ENCODE results near the gene TLE3.

TLE3 gene

DNA sequence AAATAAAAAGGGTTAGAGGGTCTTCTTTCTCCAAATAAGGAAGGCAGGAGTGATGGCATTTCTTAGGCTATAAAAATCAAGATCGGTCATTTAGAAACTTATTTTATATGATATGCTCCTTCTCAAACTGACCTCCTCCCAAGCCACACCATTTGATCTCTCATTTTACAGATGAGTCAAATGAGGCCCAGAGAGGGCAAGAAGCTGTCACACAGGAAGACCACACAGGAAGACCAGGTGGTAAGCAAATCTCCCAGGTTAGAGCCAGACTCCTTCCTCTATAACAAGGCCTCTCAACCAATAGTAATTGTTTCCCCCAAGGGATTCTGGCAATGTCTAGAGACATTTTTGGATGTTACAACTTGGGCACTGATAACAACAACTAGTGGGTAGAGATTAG lies 13.8 kb downstream of the TLE3 start:
- no peak overlapping the region for H3K9ac ChIP-seq (ENCODE audit: low read length)
- H3K4me3 ChIP-seq (ENCODE audit: low read length) = no peak overlapping the region
- H3K27ac ChIP-seq (ENCODE audit: low read depth, low read length) = no peak overlapping the region
- peaks cover 23% of the 10 kb centered on the region for H3K36me3 ChIP-seq (ENCODE audit: control insufficient read depth, insufficient read depth, low read length)
- peaks cover 4% of the 10 kb centered on the region for H3K4me1 ChIP-seq (ENCODE audit: control insufficient read depth, insufficient read depth, low read length)
- no peaks in the 10 kb centered on the region for H3K27me3 ChIP-seq (ENCODE audit: control insufficient read depth, insufficient read depth, low read length)

DNA sequence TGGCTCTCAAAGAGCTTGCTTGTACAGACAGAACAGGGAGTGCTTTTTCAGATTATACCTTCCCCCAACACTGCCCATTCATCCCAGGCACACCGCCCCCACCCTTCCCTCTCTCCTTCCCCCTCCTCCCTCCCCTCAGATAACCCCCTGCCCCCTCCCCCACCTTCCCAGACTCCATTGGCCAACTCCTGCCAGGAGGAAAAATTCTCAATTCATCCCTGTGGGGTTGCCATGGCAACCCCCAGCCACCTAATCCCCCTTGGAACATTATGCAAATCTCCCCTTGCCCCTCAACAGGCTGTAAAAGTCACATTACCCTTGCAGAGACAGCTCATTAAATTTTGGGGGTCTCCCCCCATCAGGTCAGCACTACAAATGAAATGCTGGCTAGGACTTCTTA lies 14.3 kb downstream of the TLE3 start:
- Histone ChIP-seq H3K27me3 (ENCODE audit: control insufficient read depth, insufficient read depth, low read length) (no peaks in the 10 kb centered on the region), H3K4me1 (ENCODE audit: control insufficient read depth, insufficient read depth, low read length) (peaks cover 6% of the 10 kb centered on the region), H3K36me3 (ENCODE audit: control insufficient read depth, insufficient read depth, low read length) (peaks cover 23% of the 10 kb centered on the region), H3K9ac (ENCODE audit: low read length) (no peak overlapping the region), H3K4me3 (ENCODE audit: low read length) (no peak overlapping the region), H3K27ac (ENCODE audit: low read depth, low read length) (no peak overlapping the region)

DNA sequence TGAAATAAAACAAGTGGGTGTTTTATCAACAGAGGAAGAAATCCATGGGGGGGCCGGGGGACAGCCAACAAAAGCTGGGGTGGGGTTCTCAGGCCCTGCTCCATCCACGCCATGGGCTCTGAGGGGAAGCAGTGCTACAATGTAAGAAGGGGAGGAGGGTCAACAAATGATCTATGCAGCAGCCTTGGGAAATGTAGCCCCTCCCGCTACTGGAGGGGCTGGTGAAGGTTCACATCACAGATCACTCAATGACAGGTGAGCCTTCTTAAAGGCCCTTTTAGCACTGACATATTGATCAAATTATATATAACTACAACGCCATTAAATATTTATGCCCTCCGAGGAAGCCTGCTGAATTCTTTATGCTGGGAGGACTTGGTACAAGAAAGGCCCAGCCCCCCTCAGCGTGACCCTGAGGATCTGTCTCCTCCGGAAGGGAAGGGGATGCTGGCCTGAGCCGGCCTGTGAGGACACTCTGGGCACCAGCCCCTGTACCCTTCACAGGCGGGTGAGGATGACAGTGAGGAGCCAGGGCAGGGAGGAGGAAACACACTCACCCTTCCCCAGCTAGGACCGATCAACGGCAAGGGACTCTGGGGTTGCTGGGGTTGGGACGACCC lies 15.3 kb downstream of the TLE3 start:
- H3K36me3 ChIP-seq (ENCODE audit: control insufficient read depth, insufficient read depth, low read length) = peaks cover 27% of the 10 kb centered on the region
- no peaks in the 10 kb centered on the region for H3K27me3 ChIP-seq (ENCODE audit: control insufficient read depth, insufficient read depth, low read length)
- H3K4me1 ChIP-seq (ENCODE audit: control insufficient read depth, insufficient read depth, low read length) = peaks cover 10% of the 10 kb centered on the region
- no peak overlapping the region for H3K9ac ChIP-seq (ENCODE audit: low read length)
- H3K27ac ChIP-seq (ENCODE audit: low read depth, low read length) = no peak overlapping the region
- H3K4me3 ChIP-seq (ENCODE audit: low read length) = no peak overlapping the region

DNA sequence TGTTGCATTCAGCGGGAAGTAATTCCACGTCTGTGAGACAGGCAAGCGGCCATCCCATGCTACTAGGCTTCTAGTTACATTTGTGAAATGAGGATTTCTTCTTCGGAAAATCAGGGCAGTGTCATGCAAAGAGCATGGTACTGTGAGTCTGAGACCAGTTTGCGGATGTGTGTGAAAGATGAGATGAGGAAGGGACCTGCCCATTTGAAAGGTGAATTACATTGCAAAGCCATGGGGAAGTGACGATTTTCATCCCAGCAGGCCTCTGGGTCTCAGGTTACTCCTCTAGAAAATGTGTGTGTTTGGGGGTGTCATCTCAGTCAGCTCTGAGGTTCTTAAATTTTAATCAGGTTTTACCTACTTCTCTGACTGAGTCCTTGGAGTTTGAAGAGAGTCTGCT lies 16.1 kb downstream of the TLE3 start:
- peaks cover 14% of the 10 kb centered on the region for H3K4me1 ChIP-seq (ENCODE audit: control insufficient read depth, insufficient read depth, low read length)
- H3K4me3 ChIP-seq (ENCODE audit: low read length) = no peak overlapping the region
- no peak overlapping the region for H3K27ac ChIP-seq (ENCODE audit: low read depth, low read length)
- H3K27me3 ChIP-seq (ENCODE audit: control insufficient read depth, insufficient read depth, low read length) = no peaks in the 10 kb centered on the region
- no peak overlapping the region for H3K9ac ChIP-seq (ENCODE audit: low read length)
- peaks cover 27% of the 10 kb centered on the region for H3K36me3 ChIP-seq (ENCODE audit: control insufficient read depth, insufficient read depth, low read length)

DNA sequence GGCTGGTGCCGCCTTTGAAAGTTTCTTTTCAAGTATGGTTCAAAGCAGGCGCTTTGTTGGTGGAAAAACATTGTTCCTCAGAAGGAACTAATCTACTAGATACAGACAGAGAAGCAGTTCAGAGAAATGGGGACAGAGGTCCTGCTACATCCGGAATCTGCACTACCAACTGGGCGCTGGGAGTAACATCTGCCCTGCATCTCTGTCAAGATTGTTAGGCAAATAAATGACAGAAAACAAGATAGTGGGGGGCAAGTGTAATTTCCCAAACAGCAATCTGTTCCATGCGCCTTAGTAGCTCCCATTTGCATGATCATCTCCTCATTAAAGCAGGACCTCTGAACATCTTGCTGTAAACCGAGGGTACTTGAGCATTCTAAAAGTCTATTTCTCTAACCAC lies 17.4 kb downstream of the TLE3 start:
- H3K36me3 ChIP-seq (ENCODE audit: control insufficient read depth, insufficient read depth, low read length) = peaks cover 27% of the 10 kb centered on the region

DNA sequence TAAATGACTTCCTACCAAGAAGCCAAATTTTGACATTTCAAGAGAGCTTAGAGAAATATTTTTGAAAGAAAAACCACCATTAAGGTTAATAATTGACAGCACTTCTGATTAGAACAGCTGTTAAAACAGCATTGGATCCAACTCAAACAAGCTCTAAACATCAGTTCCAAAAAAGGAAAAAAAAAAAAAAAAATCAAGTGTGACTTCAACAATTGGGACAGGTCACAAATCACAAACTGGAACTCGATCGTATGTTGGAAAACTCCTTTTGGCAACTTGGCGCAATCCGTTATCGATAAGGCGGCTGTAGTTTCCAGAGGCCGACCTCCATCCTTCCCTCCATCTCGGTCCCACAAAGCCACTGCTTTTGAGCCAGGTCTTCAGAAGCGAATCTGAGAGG lies 17.8 kb downstream of the TLE3 start:
- no peak overlapping the region for H3K9ac ChIP-seq (ENCODE audit: low read length)
- peaks cover 14% of the 10 kb centered on the region for H3K4me1 ChIP-seq (ENCODE audit: control insufficient read depth, insufficient read depth, low read length)
- H3K4me3 ChIP-seq (ENCODE audit: low read length) = no peak overlapping the region
- H3K27ac ChIP-seq (ENCODE audit: low read depth, low read length) = no peak overlapping the region
- peaks cover 28% of the 10 kb centered on the region for H3K36me3 ChIP-seq (ENCODE audit: control insufficient read depth, insufficient read depth, low read length)
- no peaks in the 10 kb centered on the region for H3K27me3 ChIP-seq (ENCODE audit: control insufficient read depth, insufficient read depth, low read length)

More for the DNA sequence above, 17.4 kb downstream of the TLE3 start:
- Histone ChIP-seq H3K27ac (ENCODE audit: low read depth, low read length) (no peak overlapping the region), H3K4me3 (ENCODE audit: low read length) (no peak overlapping the region), H3K9ac (ENCODE audit: low read length) (no peak overlapping the region), H3K27me3 (ENCODE audit: control insufficient read depth, insufficient read depth, low read length) (no peaks in the 10 kb centered on the region), H3K4me1 (ENCODE audit: control insufficient read depth, insufficient read depth, low read length) (peaks cover 14% of the 10 kb centered on the region)

DNA sequence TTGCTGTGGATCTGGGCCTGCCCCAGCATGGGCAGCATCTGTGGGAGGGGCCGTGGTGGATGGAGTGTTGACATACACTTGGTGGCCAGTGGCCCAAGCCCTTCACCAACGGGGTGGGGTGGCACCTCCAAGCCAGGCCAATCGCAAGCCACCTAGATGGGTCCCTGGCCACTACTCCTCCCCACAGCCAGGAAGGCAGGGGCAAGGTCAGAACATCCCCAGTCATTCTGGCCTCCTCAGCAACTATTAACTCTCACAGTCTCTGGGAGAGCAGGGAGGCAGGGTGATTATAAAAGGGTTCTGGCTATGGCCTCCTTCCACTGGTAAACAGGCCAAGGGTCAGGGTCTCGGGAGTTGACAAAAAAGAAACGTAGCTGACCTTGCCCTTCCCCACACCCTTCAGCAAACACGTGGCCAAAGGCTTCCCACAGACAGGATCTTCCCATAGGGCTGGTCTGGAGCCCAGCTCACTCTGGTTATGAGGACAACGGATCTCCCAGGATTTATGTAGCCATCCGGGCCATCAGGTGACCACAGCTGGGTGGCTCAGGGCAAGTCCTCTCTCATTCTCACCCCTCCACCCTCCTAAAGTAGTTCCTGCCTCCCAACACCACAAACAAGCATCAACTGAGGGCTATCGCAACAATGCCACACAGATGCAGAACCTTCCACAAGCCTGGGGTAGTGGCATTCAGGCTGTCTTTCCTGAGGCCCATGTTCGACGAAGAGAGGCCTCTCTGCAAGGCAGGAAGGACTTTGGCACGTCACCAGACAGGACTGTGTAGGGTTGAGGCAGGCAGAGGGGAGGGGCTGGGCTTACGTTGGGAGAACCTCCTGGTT lies 18.9 kb downstream of the TLE3 start:
- Histone ChIP-seq H3K36me3 (ENCODE audit: control insufficient read depth, insufficient read depth, low read length) (peaks cover 35% of the 10 kb centered on the region), H3K27ac (ENCODE audit: low read depth, low read length) (peak overlapping the region; percentile 4), H3K4me1 (ENCODE audit: control insufficient read depth, insufficient read depth, low read length) (peaks cover 14% of the 10 kb centered on the region), H3K9ac (ENCODE audit: low read length) (no peak overlapping the region), H3K4me3 (ENCODE audit: low read length) (no peak overlapping the region), H3K27me3 (ENCODE audit: control insufficient read depth, insufficient read depth, low read length) (no peaks in the 10 kb centered on the region)

DNA sequence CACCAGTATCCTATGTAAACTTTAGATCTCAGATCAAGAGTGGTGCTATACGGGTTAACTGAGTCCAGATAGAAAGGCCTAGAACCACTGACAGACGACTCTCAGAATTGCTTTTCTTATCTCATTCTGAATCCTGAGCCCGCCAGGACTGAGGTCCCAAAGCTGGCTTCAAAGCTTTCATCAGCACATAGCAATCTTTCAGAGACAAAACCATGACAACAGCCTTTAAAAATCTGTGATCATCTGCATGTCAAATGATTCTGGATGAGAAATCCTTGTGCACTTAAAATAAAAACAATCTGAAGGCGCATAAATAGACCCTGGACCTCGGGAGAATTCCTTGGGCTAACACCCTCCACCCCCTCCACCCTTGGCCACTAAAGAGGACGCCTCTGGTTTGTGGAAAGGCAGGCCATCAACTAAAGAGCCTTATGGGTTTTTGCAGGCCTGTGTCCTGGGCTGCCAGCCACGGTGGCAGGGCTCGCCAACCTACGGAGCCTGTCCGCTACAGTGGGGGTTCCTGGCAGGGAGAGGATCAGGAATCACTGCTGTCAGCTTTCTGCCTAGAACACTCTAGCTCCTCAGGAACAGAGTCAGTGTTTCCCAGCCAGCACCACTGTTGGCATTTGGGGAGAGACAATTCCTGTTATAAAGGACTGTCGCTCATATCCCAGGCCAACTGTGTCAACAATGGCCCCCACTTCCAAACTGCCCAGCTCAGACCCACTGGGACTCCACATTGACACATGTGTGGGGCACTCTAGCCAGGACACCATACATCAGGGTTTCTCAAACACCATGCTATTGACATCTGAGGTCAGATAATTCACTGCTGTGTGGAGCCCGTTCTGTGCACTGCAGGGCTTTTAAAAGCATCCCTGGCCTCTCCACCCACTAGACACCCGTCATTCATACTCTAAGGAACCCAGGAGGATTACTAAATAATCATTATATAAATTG lies 20.2 kb downstream of the TLE3 start:
- Histone ChIP-seq H3K4me3 (ENCODE audit: low read length) (no peak overlapping the region), H3K27ac (ENCODE audit: low read depth, low read length) (peak overlapping the region; percentile 59), H3K27me3 (ENCODE audit: control insufficient read depth, insufficient read depth, low read length) (no peaks in the 10 kb centered on the region), H3K36me3 (ENCODE audit: control insufficient read depth, insufficient read depth, low read length) (peaks cover 43% of the 10 kb centered on the region), H3K4me1 (ENCODE audit: control insufficient read depth, insufficient read depth, low read length) (peaks cover 14% of the 10 kb centered on the region), H3K9ac (ENCODE audit: low read length) (no peak overlapping the region)

DNA sequence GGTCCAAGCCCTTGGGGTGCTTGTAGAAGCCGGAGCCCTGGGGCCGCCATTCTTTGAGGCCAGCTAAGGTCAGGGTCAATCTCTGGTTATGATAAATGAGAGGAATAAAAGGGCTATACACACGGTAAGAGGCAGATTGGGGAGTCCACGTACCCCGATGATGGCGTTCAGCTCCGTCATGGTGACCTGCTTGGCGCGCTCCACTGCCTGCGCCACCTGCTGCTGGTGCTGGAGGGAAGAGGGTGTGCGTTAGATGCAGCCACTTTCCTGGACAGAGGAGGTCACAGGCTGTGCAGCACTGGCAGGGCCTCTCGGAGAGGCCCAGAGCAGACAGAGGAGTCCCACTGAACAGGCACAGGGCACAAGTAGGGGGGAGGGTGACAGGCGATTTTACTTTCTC lies 23.3 kb downstream of the TLE3 start:
- Histone ChIP-seq H3K27me3 (ENCODE audit: control insufficient read depth, insufficient read depth, low read length) (no peaks in the 10 kb centered on the region), H3K4me3 (ENCODE audit: low read length) (no peak overlapping the region), H3K4me1 (ENCODE audit: control insufficient read depth, insufficient read depth, low read length) (peaks cover 20% of the 10 kb centered on the region), H3K27ac (ENCODE audit: low read depth, low read length) (no peak overlapping the region), H3K9ac (ENCODE audit: low read length) (no peak overlapping the region), H3K36me3 (ENCODE audit: control insufficient read depth, insufficient read depth, low read length) (peaks cover 37% of the 10 kb centered on the region)

DNA sequence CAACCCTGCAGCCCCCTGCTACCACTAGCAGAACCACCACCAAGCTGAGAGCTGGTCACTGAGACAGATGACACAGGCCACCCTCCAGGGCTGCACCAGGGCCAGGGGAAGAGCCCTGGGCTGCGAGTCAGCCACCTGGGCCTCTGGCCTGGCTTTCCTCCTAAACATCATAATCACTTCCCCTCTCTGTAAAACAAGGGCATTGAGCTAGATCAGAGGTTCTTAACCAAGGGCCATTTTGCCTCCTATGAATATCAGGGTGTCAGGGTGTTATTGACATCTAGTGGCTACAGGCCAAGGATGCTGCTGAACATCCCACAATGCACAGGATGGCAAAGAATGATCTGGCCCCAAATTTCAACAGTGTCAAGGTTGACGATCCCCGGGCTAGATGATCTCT lies 25.2 kb downstream of the TLE3 start:
- H3K4me3 ChIP-seq (ENCODE audit: low read length) = no peak overlapping the region
- peaks cover 44% of the 10 kb centered on the region for H3K36me3 ChIP-seq (ENCODE audit: control insufficient read depth, insufficient read depth, low read length)
- H3K27ac ChIP-seq (ENCODE audit: low read depth, low read length) = no peak overlapping the region
- no peaks in the 10 kb centered on the region for H3K27me3 ChIP-seq (ENCODE audit: control insufficient read depth, insufficient read depth, low read length)
- H3K9ac ChIP-seq (ENCODE audit: low read length) = no peak overlapping the region
- H3K4me1 ChIP-seq (ENCODE audit: control insufficient read depth, insufficient read depth, low read length) = peaks cover 18% of the 10 kb centered on the region

DNA sequence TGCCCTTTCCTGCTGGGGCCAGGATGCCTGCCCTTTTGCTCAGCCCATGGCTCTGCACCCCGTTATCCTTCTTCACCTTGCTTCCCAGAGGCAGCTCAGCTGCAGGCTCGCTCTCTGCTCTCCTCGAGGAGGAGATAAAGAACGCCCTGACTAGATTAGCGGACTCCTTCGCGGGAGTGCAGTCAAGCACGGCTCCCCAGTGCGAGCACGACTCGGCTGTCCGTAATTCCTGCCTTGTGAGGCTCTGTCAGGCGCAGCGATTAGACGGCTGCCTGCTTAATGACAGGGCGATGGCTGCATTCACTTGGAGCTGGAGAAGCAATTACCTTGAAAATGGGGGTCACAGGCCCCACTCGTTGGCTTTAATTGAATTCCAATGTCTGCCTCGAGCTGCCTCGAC lies 25.9 kb downstream of the TLE3 start:
- H3K9ac ChIP-seq (ENCODE audit: low read length) = no peak overlapping the region
- H3K4me3 ChIP-seq (ENCODE audit: low read length) = no peak overlapping the region
- H3K4me1 ChIP-seq (ENCODE audit: control insufficient read depth, insufficient read depth, low read length) = peaks cover 15% of the 10 kb centered on the region
- H3K27me3 ChIP-seq (ENCODE audit: control insufficient read depth, insufficient read depth, low read length) = no peaks in the 10 kb centered on the region
- peaks cover 44% of the 10 kb centered on the region for H3K36me3 ChIP-seq (ENCODE audit: control insufficient read depth, insufficient read depth, low read length)
- no peak overlapping the region for H3K27ac ChIP-seq (ENCODE audit: low read depth, low read length)

DNA sequence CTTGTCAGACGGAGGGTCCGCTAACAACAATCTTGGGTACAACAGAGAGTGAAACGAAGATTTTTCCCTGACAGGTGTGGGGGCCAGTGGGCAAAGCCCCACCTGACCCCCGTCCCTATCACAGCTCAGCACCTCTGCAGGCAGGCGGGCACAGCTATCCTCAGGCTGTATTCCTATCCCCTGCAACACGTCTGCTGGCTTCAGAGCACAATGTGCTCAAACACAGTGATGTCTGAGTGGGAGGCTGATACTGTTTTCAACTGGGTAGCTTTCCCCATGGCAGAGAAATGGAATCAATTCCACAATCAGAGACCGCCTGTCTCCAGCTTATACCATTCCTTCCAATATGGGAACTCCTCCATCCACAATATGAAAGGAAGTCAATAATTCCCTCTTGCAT lies 28.0 kb downstream of the TLE3 start:
- no peaks in the 10 kb centered on the region for H3K27me3 ChIP-seq (ENCODE audit: control insufficient read depth, insufficient read depth, low read length)
- no peak overlapping the region for H3K27ac ChIP-seq (ENCODE audit: low read depth, low read length)
- H3K9ac ChIP-seq (ENCODE audit: low read length) = no peak overlapping the region
- no peak overlapping the region for H3K4me3 ChIP-seq (ENCODE audit: low read length)
- H3K4me1 ChIP-seq (ENCODE audit: control insufficient read depth, insufficient read depth, low read length) = peaks cover 22% of the 10 kb centered on the region
- peaks cover 49% of the 10 kb centered on the region for H3K36me3 ChIP-seq (ENCODE audit: control insufficient read depth, insufficient read depth, low read length)

Measured in rectal smooth muscle tissue (tissue), 1 donor.